Effector CD4-positive, alpha-beta T cell (primary cell): ENCODE data around the gene PARK7.

Experiments used
- DNase-seq: peaks from one replicate; pipeline ENCODE4 v3.0.0-alpha.2; 2020

PARK7 gene

DNA sequence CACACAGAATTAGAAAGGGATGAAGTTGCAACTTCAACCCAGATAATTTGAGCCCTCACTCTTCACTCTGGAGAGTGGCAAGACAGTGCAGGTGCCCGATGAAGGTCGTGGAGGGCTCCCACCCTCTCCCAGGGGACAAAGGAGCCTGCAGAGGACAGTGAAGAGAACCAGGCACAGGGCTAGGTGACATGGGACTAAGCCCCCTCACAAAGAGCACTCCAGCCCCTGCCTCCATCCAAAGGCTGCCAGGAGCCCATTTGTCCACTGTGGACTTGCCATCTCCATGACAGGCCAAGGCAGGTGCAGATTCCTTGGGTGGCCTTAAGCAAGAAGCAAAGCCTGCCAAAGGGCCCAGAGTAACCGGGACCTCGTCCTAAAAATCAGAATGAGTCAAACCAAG is 49.5 kb downstream of the PARK7 start:
- no peak for DNase-seq

DNA sequence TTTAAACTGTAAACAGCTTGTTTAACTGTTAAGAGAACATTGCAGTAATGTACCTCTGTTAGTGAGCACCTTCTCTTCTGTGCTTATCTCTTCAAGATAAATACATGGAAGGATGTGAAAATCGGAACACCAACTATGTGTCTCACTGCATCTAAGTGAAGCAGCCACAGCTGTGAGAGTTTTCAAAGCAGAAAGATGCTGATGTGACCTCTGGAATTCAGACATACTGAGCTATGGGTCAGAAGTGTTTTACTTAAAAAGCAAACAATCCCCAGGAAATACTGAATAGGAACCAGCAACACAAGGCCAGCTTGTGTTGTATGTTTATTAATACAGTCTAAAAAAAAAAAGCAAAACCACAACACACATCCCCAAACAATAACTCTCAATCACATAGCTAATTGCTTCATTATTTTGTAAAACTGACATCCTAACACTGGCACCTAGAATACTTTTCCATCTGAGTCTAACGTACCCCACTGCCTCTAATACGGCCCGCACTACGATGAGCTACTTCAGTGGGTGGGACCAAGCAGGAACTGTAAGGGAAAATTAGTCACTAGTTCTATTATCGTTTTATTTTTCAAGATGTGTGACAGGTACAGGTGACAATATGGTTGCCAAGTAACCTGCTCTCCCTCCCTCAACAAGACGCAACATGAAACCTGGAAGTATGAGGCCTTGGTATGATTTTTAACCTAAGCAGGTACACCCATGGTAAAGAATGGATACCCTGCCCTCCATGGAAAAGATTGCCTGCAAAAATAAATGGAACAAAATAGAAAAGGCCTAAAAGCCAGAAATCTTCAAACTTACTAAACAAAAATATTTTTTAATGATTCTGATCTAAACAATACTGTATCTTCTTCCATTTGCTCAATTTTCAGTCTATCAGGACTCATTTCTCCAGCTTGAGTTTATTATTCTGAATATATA is 50.7 kb downstream of the PARK7 start:
- no peak for DNase-seq

DNA sequence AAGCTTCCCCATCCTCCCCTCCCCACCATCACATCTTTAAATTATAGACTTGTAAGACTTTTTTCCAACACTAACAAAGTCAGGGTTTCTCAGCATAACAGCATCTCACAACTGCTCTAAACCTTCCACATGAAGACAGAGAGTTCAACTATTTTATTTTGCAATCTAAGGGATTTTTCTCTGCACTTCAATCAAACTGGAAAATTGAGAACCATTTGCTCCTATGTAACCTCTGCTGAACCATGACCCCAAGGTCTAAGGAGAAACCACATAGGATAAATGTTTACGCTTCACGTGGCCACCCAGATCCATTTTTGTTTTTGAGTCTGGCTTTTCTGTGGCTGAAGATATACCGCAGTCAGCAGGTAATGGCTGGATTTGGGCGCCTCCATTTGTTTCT is 51.4 kb downstream of the PARK7 start:
- DNase-seq = no peak

GRCh38 chr1:8013399-8013798 is 51.9 kb downstream of the PARK7 start:
- DNase-seq = no peak

DNA sequence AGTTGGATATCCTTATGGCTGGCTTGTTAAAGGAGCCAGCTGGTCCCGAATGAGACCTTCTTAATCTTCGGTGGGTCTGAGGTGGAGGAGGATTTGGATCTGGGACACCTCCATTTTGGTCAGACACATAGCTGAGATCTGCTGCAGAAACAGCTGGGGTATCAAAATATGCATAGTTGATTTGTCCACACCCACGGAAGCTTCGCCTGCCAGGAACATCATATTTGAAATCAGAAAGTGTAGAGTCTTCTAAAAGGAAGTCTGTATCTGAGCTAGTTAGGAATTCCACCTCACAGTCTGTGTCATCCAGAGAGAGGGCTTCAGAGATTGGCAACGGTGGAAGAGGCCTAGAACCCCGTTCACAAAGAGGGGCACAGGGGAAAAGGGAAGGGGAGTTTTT is 52.3 kb downstream of the PARK7 start:
- DNase-seq = no peak

DNA sequence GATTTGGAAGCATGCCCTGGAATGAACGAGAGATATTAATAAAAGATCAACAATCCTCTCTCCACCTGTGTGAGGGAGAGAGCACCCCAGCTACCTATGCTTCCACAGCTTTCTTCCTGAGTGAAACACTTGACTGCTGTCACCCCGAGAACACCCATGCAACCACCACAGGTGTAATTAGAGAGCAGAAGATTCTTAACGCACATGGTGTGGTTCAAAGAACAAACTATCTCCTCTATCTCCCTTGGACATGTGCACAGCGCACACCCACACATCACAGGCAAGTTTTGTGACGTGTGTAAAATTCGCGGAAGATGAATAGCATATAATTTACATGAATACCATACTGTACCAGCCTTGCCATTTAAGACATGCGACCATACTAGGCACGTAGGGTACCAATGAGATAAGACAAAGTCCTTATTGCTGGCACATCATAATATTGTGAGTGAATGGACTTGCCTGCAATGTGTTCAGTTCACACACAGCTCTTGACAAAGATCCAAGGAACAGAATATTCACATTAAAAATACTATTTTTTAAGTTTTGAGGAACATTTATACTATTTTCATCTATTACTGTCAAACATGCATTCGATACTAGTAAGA is 53.0 kb downstream of the PARK7 start:
- DNase-seq = no peak

- peak; percentile 16 for DNase-seq
Observed at GRCh38 chr1:8015036-8015808, 53.7 kb downstream of the PARK7 start.

DNA sequence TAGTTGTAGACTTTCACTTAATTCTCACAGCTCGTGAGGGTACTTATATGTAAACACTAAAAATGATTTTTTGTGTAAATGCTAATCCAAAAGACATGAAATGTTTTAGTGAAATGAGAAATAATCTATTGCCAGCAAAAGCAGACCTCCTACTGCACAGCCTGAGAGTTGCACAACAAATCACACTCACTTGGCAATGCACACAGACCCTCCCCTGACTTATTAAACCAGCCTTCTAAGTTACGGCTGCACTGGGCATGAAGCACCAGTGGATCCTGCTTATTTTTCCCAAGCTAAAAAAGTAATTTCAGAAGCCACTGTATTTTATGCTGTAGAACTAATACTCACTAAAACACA is 54.3 kb downstream of the PARK7 start:
- DNase-seq = no peak

DNA sequence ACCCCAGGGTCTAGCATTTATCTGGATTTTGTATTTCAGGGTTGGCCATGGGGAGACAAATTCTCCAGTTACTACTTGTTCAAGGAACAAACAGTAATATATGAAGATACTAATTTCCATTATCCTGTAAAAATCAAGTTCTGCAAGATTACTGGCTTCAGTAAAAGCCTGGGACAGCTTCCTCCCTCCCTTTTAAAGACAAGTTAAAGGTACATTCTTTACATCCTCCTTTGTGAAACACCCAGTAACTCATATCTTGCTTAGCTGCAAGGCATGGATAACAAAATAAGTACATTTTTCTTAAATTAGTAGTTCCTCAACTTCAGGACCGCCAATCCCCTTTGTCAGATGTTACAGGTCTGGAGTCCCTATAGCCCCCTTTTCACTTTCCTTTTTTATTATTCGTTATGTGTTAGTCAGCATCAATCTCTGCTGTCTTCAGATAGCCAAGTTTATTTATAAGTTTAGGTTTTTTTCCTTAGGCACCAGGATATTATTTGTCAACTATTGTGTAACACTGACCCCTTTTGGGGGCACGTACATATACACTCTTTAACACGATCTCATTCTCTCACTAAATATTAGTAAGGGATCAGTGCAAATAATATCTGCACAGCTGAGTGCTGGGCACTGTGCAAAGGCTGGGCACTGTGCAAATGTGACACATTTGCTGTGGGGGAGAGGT is 54.8 kb downstream of the PARK7 start:
- DNase-seq = no peak

DNA sequence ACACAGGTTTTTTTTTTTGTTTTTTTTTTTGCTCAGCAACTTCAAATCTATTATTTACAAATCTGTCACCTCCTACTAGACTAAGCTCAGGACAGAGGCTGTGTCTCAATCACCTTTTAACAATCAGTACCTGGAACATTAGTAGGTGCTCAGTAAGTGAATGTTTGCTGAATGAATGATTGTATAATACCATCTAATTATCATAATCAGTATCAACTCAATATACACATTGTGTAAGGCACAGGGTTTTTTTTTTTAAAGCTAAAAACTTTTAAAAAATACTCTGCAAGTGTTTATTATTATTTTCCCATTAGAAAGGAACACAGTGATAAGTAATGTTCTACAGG is 55.4 kb downstream of the PARK7 start:
- DNase-seq = no peak

DNA sequence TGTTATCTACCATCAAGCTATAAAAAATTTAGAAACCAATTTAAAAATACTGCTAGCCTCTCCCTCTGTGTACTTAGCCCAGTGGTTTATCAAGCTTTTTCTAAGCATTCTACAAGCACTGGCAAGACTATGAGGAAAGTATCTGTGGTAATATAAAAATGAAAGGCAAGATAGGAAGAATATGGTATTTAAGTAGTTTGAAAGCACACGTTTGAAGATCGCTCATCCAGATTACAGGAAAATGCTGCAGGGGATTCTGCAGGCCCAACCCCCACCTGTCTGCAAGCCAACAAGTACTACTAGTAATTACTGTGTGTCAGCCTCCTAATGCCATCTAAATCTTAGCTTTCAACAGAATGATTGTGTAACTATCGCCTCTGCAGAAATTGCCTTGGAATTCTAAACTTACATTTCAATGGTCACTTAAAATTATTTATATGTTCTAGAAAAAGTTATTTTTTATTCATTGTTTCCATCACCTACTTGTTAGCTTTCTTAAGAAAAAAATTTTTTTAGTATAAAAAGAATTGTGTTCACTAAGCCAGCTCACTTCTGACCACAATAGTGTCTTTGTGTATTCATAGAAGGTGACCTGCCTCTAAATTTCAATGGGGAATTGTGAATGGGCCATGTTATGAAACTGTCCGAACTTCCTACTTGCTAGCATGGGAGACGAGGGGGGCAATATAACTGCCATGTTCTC is 56.1 kb downstream of the PARK7 start:
- DNase-seq = no peak

- DNase-seq = no peak
Observed at GRCh38 chr1:8018492-8019228, 57.1 kb downstream of the PARK7 start.

DNA sequence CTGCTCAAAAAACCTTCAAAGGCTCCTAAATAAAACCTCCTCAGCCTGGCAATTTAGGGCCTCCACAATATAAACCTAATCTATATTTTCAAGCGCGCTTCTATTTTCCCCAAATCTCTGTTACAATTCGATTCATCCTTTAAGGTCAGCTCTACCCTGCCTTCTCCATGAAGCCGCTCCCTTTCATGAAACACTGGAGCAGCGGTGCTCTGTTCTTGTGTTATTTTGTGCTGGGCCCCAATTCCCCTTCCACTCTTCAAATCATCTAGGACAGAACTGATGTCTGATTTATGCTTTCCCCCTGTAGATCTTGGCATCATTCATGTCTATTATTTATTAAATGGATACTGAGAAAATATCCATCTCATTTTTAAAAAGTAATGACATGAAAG is 57.7 kb downstream of the PARK7 start:
- DNase-seq = no peak

DNA sequence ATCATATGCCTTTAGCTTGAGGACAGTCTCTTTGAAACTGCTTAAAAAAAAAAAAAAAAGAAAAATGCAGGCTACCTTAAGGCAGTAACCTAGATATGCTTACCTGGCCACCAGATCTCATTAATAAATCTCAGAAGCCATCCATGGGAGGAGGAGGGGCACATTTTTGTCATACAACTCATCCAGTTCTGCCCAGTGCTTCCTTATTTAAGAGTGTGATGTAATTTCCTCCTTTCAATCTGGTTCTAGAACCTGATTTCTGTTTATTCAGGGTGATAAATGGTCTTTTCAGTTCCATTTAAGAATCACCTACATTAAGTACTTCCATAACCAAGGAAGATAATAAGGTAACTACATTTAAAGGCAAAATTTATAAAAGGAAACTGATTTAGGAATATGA is 58.5 kb downstream of the PARK7 start:
- no peak for DNase-seq

GRCh38 chr1:8021676-8022266 is 60.3 kb downstream of the PARK7 start:
- DNase-seq = no peak

- no peak for DNase-seq
Observed at GRCh38 chr1:8022395-8023286, 61.1 kb downstream of the PARK7 start.

DNA sequence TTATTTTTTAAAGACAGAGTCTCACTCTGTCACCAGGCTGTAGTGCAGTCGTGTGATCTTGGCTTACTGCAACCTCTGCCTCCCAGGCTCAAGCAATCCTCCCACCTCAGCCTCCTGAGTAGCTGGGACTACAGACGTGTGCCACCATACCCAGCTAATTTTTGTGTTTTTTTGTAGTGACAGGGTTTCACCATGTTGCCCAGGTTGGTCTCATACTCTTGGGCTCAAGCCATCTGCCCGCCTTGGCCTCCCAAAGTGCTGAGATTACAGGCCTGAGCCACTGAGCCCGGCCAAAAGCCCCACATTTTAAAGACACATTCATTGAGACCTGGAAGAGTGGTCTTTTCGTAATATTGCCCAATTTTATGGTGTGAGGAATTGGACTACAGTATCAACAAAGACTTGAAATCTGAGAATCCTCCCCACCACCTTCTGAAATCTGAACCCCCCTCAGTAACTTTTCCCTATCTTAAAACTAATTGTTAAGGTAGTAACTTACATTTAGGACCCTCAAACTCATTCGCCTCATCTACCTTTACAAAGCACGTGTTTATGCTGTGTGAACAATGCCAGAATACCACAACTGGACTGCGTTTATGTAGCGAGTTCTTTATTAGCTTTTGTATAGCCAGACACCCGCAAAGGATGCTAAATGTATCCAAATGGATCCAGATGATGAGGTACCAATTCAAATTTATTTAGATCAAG is 61.9 kb downstream of the PARK7 start:
- no peak for DNase-seq

DNA sequence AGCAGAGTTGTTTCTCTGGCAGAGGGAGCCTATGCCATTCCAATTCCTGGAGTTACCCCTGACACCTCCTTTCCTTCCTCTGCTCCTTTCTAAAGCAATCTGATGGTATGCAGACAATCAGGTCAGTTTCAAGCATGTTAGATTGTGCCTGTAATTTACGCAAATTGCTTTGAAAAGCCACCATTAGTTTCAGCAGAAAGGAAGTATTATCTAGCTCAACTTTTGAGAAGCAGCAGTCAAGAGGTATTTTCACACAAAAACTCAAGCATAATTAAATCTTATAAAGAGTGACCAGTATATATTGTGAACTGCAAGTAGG is 62.4 kb downstream of the PARK7 start:
- DNase-seq = no peak

DNA sequence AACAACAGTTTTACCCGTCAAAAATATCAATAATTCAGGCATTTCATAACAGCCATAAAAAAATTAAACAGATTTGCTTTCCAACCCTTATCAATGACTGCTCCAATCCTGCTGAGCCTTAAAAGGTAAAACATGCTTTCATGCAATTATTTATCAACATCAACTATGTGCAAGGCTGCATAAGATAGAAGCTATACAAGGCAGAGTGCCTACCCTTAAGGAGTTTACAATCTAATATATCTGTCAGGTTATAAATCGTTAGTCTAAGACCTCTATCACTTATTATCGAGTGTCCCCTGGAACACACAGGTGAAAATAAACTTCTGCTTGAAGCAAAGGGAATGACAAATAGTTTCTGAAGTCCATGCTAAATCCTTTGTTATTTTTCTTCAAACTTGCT is 62.8 kb downstream of the PARK7 start:
- no peak for DNase-seq
